Stomach (tissue), 4 donors: Measurements from ENCODE around the gene SPARC.

Experiments used
- POLR2A ChIP-seq, 4 donors: fragments of 450-650 bp; IDR thresholded peaks; one replicate each; pipeline ENCODE4 v1.6.1; 2016; ENCODE audit warnings: antibody characterized with exemption in 4 of 4, control low read depth in 2 of 4, mild to moderate bottlenecking in 1 of 4, moderate library complexity in 1 of 4
- TF ChIP-seq, protein P1 (sequence below), 7 experiments: fragments of 450-650 bp in 4 of 7; fragments of 200-600 bp in 3 of 7; sonication (generic) in 3 of 7; IDR thresholded peaks; one replicate each; pipeline ENCODE4 v1.5.1; 2016 to 2019; ENCODE audit warnings: antibody characterized with exemption in 7 of 7, control low read depth in 2 of 7, mild to moderate bottlenecking in 1 of 7

DNA sequence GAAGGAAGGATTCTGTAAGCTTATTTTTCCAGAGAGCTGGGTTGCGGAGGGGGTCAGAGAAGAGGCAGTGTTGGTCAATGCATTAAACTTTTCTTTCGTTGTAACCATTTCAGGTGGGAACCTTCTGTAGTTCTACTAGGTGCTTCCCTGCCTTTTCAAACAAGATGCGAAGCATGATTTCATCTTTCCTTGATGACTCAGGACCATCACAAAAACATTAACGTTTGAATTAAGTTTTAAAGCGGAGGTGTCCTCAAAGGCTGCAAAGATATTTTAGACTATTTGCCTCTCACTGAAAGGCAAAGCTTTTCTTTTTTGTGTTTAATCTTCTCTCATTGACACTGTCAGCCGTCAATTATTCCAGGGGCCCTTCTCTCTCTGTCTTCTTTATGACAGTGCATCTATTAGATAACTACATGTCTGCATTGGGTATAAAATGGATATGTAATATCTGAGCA, 69.3 kb downstream of the SPARC start:
- TF ChIP-seq, protein P1, sequence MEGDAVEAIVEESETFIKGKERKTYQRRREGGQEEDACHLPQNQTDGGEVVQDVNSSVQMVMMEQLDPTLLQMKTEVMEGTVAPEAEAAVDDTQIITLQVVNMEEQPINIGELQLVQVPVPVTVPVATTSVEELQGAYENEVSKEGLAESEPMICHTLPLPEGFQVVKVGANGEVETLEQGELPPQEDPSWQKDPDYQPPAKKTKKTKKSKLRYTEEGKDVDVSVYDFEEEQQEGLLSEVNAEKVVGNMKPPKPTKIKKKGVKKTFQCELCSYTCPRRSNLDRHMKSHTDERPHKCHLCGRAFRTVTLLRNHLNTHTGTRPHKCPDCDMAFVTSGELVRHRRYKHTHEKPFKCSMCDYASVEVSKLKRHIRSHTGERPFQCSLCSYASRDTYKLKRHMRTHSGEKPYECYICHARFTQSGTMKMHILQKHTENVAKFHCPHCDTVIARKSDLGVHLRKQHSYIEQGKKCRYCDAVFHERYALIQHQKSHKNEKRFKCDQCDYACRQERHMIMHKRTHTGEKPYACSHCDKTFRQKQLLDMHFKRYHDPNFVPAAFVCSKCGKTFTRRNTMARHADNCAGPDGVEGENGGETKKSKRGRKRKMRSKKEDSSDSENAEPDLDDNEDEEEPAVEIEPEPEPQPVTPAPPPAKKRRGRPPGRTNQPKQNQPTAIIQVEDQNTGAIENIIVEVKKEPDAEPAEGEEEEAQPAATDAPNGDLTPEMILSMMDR (IDR thresholded peaks at IDR 0.05): no peak
- TF ChIP-seq POLR2A (IDR thresholded peaks at IDR 0.05): no peak
